ENCODE measurements around the gene TSPAN4. TPM values are rescaled to one million over a fixed set of nuclear protein-coding genes. Genes with fewer than 3 reads are reported as not detected.
A peak's percentile ranks its signal among the peaks of the same experiment; 100 is the strongest.

Gene TSPAN4
- total and polyA plus RNA-seq, 10 of the 15 experiments (the other 5 are each of a cell fraction or from before 2014, with no cell fraction given): 0.37 to 14.0 (median 8.5) TPM; not detected in 1

DNA sequence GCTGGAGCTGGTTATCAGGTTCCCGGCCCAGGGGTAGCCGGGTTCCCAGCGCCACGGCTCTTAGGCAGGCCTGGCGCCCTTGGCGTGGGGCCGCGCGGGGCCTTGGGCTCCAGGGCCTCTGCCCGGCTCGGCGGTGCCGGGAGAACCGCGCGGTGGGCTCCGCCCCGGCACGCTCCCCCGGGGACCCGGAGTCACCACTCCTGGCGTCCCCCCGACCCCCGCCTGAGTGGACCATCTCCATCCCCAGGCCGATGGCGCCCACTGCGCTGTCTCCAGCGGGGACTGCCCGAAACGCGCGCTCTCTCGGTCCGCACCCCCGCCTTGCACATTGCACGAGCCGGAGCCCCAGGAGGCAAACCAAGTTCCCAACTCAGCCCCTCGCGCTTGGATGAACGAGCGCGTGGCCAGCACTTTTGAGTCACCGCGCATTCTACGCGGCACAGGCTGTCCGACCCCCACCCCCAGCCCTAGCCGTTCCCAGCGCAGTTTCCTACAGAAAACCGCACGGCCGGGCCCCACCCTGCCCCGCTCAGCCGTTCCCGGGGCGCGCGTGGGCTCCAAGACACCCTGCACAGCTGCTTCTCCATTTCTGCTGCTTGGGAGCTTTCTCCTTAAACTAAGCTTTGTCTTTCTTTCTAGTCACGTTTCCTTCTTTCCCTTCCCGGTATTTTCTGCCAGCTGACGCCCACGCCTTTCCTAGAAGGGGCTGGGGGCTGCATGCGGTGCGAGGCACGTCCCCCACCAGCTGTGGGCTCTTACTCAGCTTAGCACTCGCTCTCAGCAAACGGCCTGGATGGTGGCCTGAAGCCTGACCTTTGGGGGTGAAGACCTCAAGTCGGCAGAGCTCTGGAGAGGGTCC lies 68.6 kb downstream of the TSPAN4 start (continued):
- no peak for TF ChIP-seq EZH2 (IDR thresholded peaks at IDR 0.05; ENCODE audit: borderline replicate concordance, control insufficient read depth, low read depth, low read length)
- no peak for TF ChIP-seq FOXM1 (IDR thresholded peaks at IDR 0.05; ENCODE audit: low read depth, low read length)
- no peak for TF ChIP-seq TCF7 (IDR thresholded peaks at IDR 0.05; ENCODE audit: borderline replicate concordance)
- TF ChIP-seq MYC (IDR thresholded peaks at IDR 0.05; ENCODE audit: insufficient read depth, insufficient read length, insufficient replicate concordance, low read length, severe bottlenecking): no peak
- TF ChIP-seq, protein P1, sequence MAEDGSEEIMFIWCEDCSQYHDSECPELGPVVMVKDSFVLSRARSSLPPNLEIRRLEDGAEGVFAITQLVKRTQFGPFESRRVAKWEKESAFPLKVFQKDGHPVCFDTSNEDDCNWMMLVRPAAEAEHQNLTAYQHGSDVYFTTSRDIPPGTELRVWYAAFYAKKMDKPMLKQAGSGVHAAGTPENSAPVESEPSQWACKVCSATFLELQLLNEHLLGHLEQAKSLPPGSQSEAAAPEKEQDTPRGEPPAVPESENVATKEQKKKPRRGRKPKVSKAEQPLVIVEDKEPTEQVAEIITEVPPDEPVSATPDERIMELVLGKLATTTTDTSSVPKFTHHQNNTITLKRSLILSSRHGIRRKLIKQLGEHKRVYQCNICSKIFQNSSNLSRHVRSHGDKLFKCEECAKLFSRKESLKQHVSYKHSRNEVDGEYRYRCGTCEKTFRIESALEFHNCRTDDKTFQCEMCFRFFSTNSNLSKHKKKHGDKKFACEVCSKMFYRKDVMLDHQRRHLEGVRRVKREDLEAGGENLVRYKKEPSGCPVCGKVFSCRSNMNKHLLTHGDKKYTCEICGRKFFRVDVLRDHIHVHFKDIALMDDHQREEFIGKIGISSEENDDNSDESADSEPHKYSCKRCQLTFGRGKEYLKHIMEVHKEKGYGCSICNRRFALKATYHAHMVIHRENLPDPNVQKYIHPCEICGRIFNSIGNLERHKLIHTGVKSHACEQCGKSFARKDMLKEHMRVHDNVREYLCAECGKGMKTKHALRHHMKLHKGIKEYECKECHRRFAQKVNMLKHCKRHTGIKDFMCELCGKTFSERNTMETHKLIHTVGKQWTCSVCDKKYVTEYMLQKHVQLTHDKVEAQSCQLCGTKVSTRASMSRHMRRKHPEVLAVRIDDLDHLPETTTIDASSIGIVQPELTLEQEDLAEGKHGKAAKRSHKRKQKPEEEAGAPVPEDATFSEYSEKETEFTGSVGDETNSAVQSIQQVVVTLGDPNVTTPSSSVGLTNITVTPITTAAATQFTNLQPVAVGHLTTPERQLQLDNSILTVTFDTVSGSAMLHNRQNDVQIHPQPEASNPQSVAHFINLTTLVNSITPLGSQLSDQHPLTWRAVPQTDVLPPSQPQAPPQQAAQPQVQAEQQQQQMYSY (CRISPR knock-in tag; IDR thresholded peaks at IDR 0.05): no peak
- peak; percentile 97 for TF ChIP-seq KLF5 (IDR thresholded peaks at IDR 0.05; ENCODE audit: partially characterized antibody)
- TF ChIP-seq CHD2 (IDR thresholded peaks at IDR 0.05; ENCODE audit: borderline replicate concordance, low read depth, low read length): no peak
- no peak for TF ChIP-seq RAD51 (IDR thresholded peaks at IDR 0.05)
- TF ChIP-seq, protein P2, sequence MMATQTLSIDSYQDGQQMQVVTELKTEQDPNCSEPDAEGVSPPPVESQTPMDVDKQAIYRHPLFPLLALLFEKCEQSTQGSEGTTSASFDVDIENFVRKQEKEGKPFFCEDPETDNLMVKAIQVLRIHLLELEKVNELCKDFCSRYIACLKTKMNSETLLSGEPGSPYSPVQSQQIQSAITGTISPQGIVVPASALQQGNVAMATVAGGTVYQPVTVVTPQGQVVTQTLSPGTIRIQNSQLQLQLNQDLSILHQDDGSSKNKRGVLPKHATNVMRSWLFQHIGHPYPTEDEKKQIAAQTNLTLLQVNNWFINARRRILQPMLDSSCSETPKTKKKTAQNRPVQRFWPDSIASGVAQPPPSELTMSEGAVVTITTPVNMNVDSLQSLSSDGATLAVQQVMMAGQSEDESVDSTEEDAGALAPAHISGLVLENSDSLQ (IDR thresholded peaks at IDR 0.05): no peak
- TF ChIP-seq, protein P3, sequence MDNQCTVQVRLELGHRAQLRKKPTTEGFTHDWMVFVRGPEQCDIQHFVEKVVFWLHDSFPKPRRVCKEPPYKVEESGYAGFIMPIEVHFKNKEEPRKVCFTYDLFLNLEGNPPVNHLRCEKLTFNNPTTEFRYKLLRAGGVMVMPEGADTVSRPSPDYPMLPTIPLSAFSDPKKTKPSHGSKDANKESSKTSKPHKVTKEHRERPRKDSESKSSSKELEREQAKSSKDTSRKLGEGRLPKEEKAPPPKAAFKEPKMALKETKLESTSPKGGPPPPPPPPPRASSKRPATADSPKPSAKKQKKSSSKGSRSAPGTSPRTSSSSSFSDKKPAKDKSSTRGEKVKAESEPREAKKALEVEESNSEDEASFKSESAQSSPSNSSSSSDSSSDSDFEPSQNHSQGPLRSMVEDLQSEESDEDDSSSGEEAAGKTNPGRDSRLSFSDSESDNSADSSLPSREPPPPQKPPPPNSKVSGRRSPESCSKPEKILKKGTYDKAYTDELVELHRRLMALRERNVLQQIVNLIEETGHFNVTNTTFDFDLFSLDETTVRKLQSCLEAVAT (IDR thresholded peaks at IDR 0.05): no peak
- no peak for TF ChIP-seq HCFC1 (IDR thresholded peaks at IDR 0.05; ENCODE audit: low read length)
- TF ChIP-seq POLR2A (IDR thresholded peaks at IDR 0.05; ENCODE audit: low read depth, low read length): peak; percentile 84
- no peak for TF ChIP-seq SP1 (IDR thresholded peaks at IDR 0.05; ENCODE audit: low read depth, low read length)
- TF ChIP-seq TCF12 (IDR thresholded peaks at IDR 0.05; ENCODE audit: low read depth, low read length): 0 out of 2 replicates have a peak, but pooled peaks have one; percentile 36
- no peak for TF ChIP-seq PAX8 (IDR thresholded peaks at IDR 0.05)
- peak; percentile 68 for TF ChIP-seq IKZF1 (conservative IDR thresholded peaks at IDR 0.05)
- TF ChIP-seq SIX5 (IDR thresholded peaks at IDR 0.05; ENCODE audit: low read depth, low read length, severe bottlenecking): no peak
- TF ChIP-seq, protein P4, sequence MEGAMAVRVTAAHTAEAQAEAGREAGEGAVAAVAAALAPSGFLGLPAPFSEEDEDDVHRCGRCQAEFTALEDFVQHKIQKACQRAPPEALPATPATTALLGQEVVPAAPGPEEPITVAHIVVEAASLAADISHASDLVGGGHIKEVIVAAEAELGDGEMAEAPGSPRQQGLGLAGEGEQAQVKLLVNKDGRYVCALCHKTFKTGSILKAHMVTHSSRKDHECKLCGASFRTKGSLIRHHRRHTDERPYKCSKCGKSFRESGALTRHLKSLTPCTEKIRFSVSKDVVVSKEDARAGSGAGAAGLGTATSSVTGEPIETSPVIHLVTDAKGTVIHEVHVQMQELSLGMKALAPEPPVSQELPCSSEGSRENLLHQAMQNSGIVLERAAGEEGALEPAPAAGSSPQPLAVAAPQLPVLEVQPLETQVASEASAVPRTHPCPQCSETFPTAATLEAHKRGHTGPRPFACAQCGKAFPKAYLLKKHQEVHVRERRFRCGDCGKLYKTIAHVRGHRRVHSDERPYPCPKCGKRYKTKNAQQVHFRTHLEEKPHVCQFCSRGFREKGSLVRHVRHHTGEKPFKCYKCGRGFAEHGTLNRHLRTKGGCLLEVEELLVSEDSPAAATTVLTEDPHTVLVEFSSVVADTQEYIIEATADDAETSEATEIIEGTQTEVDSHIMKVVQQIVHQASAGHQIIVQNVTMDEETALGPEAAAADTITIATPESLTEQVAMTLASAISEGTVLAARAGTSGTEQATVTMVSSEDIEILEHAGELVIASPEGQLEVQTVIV (IDR thresholded peaks at IDR 0.05; ENCODE audit: borderline replicate concordance, partially characterized antibody): no peak
